Stimulated activated CD4-positive, alpha-beta T cell treated with anti-CD3 and anti-CD28 coated beads, TNF-alpha, amount 100 ng/mL, for 48 hours (primary cell): ENCODE results near the gene TSBP1.
A peak's percentile ranks its signal among the peaks of the same experiment; 100 is the strongest.

Experiments used
- DNase-seq, 3 donors: peaks; one replicate each; pipeline ENCODE4 v3.0.0-alpha.2; 2020; ENCODE audit warnings: low read depth in 3 of 3

The TSBP1 gene, protein sequence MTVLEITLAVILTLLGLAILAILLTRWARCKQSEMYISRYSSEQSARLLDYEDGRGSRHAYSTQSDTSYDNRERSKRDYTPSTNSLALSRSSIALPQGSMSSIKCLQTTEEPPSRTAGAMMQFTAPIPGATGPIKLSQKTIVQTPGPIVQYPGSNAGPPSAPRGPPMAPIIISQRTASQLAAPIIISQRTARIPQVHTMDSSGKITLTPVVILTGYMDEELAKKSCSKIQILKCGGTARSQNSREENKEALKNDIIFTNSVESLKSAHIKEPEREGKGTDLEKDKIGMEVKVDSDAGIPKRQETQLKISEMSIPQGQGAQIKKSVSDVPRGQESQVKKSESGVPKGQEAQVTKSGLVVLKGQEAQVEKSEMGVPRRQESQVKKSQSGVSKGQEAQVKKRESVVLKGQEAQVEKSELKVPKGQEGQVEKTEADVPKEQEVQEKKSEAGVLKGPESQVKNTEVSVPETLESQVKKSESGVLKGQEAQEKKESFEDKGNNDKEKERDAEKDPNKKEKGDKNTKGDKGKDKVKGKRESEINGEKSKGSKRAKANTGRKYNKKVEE

GRCh38 chr6:32371803-32372202 is at the start of gene TSBP1:
Gene TSBP1 (minus strand): TSS chr6:32371903. CDS start chr6:32371706, 197 bp downstream.
- no peak for DNase-seq

GRCh38 chr6:32416036-32416435 is 44.3 kb upstream of the TSBP1 start:
- DNase-seq = no peak

GRCh38 chr6:32415521-32416019 is 43.9 kb upstream of the TSBP1 start:
- peak; percentile 53 to 67 (median 62) for DNase-seq

- DNase-seq = peak; percentile 63 to 81 (median 75)
Measured at GRCh38 chr6:32413427-32414047, 41.8 kb upstream of the TSBP1 start.

- DNase-seq = no peak
Measured at GRCh38 chr6:32411566-32412327, 40.0 kb upstream of the TSBP1 start.

DNA sequence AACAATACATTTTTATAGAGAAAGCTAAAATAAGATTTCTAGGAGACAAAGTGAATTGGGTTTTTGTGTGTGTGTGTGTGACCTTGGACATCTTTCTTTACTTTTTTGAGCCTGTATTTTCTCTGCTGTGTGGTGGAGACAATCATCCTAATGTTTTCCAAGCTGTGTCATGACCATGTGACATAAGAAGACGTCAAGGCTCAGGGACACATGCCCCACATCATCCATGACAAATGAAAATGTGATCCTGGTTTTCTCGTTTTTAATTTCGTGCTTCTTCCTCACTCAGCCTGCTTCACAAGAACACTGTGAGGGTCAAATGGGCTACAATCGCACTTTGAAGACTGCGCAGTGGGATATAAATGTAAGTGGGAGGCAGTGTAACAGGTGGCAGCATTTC is 39.2 kb upstream of the TSBP1 start:
- DNase-seq = no peak

GRCh38 chr6:32406857-32407256 is 35.2 kb upstream of the TSBP1 start, which contains the start of gene BTNL2:
Gene BTNL2 (minus strand): TSS chr6:32407181. CDS start chr6:32407123, 58 bp downstream.
- no peak for DNase-seq

DNA sequence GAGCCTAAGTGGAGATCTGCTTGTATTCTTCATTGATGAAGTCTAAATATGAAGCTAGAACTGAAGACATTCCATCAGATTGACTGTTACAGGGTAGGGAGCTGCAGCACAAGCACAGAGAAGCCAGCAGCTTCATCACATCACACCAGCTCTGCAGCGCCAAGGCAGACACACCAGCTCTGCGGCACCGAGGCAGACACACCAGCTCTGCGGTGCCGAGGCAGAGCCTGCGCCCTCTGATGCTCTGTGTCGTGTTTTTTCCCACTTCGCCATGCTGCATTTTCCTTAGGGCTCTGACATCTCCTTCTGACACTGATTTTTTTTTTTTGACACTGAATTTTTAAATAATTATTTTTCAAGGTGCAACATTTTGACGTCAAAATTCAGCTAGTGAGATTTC is 34.5 kb upstream of the TSBP1 start:
- no peak for DNase-seq

DNA sequence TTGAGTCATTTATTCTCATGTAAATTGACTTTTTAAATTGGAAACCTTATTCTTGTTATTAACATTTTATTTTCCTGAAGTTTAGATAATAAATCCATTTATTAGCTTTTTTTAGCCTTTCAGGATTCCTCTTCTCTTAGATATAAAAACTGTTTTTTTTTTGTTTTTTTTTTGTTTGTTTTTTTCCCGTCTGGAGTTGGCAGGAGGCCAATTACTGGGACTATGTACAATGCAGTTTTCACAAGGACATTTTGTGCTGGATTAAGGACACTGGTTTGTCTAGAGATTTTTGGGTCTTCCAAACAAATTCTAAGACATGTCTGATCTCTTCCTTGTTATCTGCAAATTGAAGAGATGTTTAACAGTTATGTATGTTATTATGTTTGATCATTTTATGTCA is 34.0 kb upstream of the TSBP1 start:
- no peak for DNase-seq

GRCh38 chr6:32402812-32403211 is 31.1 kb upstream of the TSBP1 start:
- DNase-seq = no peak

GRCh38 chr6:32401284-32401963 is 29.7 kb upstream of the TSBP1 start:
- DNase-seq = no peak

GRCh38 chr6:32397252-32397920 is 25.7 kb upstream of the TSBP1 start:
- no peak for DNase-seq

GRCh38 chr6:32396028-32396427 is 24.3 kb upstream of the TSBP1 start:
- DNase-seq = no peak

- DNase-seq = no peak
Measured at GRCh38 chr6:32393665-32394420, 22.1 kb upstream of the TSBP1 start.

DNA sequence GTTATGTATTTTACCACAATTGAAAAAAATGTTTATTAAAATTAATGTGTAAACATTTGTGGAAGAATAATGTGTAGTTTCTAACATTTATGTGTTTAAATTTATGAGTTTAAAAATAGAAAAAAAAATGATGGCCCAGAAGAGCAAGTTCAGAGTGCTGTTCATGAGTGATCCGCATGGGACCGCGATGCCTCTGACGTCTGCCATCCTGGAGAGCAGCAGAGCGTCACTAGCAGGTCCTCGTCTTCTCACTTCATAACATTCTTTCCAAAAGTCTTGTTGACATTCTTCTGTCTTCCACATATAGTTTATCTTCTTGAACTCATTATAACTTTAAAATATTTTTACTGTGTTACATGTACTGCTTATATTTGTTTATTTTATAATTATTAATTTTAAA is 19.8 kb upstream of the TSBP1 start:
- DNase-seq = no peak

DNA sequence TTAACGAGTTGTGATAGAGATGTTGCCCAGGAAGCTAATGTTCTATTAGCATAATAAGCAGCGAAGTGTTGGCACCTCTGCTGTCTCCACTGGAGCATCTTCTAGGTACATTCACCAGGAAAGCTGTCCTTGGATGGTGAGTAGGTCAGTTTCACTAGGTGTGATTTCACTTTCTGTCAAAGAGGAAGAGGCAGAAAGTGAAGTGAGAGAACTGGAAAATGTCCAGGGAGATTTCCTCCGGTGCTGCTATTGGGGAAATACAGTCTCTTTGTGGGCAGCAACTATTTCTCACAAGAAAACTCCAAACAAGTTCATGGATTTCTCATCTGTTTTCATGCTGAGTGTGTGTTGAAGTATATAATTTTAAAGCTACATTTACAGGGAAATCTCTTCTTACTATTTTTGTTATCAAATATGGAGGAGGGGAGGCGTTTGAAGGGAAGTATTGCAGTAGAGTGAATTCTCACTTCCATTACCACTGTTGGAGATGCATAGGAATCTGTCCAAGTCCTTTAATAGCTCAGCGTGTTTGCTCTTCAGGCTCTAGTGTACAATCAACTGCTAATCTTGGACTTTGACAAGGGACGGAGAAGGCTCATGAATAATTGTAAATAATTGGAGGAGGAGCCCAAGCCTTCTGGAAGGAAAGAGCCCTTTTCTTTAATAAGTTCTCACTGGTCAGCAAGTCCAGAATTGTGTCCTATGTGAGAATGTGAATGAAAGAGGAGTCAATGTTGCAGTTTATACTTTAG is 16.1 kb upstream of the TSBP1 start:
- DNase-seq = no peak

DNA sequence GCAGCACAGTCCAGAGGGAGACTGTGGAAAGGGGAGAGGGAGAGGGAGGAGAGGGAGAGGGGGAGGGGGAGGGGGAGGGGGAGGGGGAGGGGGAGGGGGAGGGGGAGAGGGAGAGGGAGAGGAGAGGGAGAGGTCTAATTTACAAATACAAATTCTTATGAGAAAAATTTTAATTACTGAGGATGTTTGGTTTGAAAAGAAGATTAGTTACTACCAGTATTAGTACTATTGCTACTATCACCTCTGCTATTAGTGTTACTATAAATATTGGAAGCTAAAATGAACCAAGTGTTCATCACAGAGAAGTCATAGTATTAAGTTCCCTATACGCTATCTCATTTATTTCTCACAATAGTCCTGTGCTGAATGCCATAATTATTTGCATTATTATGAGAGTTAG is 14.3 kb upstream of the TSBP1 start:
- DNase-seq = no peak

- DNase-seq = no peak
Measured at GRCh38 chr6:32382757-32383420, 11.2 kb upstream of the TSBP1 start.

- no peak for DNase-seq
Measured at GRCh38 chr6:32379545-32379944, 7.8 kb upstream of the TSBP1 start.
